Mesenchymal stem cell (in vitro differentiated cells and primary cell): ENCODE data around the gene ZFYVE16.
"Not testable (repeated sequence)": the region's sequence is repeated elsewhere in the genome, so short reads cannot be mapped to it uniquely, and the experiment has no call there.

ENCODE experiments used
- DNase-seq: peaks from one replicate; pipeline ENCODE4 v3.0.0-alpha.2; 2013
- H2AFZ ChIP-seq: one replicate; pipeline ENCODE4 v1.6.1; 2013; ENCODE audit warnings: low read depth, mild to moderate bottlenecking, control low read depth, inconsistent platforms, low read length, moderate library complexity
- H2AK5ac ChIP-seq: 2 replicates; pipeline ENCODE4 v1.6.1; 2013; ENCODE audit warnings: low read length, moderate library complexity, mild to moderate bottlenecking, inconsistent platforms; ENCODE audit not compliant: severe bottlenecking
- H2BK120ac ChIP-seq: one replicate; pipeline ENCODE4 v1.6.1; 2013; ENCODE audit warnings: low read depth, mild to moderate bottlenecking, inconsistent platforms, low read length, moderate library complexity
- H2BK12ac ChIP-seq, 2 experiments: one replicate each; pipeline ENCODE4 v1.6.1; 2013; ENCODE audit warnings: inconsistent platforms in 2 of 2, low read length in 2 of 2, mild to moderate bottlenecking in 2 of 2, moderate library complexity in 2 of 2, control low read depth in 1 of 2
- H2BK15ac ChIP-seq: one replicate; pipeline ENCODE4 v1.6.1; 2013; ENCODE audit warnings: mild to moderate bottlenecking, low read depth, inconsistent platforms; ENCODE audit not compliant: poor library complexity, severe bottlenecking
- H2BK5ac ChIP-seq: 2 replicates; pipeline ENCODE4 v1.6.1; 2013; ENCODE audit warnings: low read depth, mild to moderate bottlenecking, low read length, control low read depth, inconsistent platforms; ENCODE audit not compliant: poor library complexity, severe bottlenecking
- H3K14ac ChIP-seq, 2 experiments: one replicate each; pipeline ENCODE4 v1.6.1; 2013; ENCODE audit warnings: inconsistent platforms in 2 of 2, low read length in 2 of 2, control low read depth in 1 of 2, mild to moderate bottlenecking in 1 of 2, moderate library complexity in 1 of 2
- H3K18ac ChIP-seq, 2 experiments: one replicate each; pipeline ENCODE4 v1.6.1; 2013; ENCODE audit warnings: inconsistent platforms in 2 of 2, low read length in 2 of 2, control low read depth in 1 of 2, low read depth in 1 of 2, mild to moderate bottlenecking in 1 of 2
- H3K23ac ChIP-seq, 2 experiments: one replicate each; pipeline ENCODE4 v1.6.1; 2013; ENCODE audit warnings: inconsistent platforms in 2 of 2, low read length in 2 of 2, mild to moderate bottlenecking in 2 of 2, moderate library complexity in 2 of 2, control low read depth in 1 of 2
- H3K27ac ChIP-seq: 2 replicates; pipeline ENCODE4 v1.5.1; 2013; ENCODE audit warnings: mild to moderate bottlenecking, moderate library complexity, low read length, control low read depth, inconsistent platforms; ENCODE audit not compliant: poor library complexity, severe bottlenecking
- H3K27me3 ChIP-seq, 2 experiments: 2 replicates each; pipeline versions ENCODE4 v1.6.1 to v1.7.0; 2013; ENCODE audit warnings: low read length in 2 of 2, mild to moderate bottlenecking in 2 of 2, moderate library complexity in 2 of 2, control low read depth in 1 of 2, inconsistent platforms in 1 of 2; ENCODE audit not compliant: control insufficient read depth in 1 of 2, insufficient read depth in 1 of 2
- H3K36me3 ChIP-seq, 2 experiments: 2 replicates each; pipeline versions ENCODE4 v1.6.1 to v1.7.0; 2013; ENCODE audit warnings: low read length in 2 of 2, control low read depth in 1 of 2, inconsistent platforms in 1 of 2, low read depth in 1 of 2, mild to moderate bottlenecking in 1 of 2; ENCODE audit not compliant: insufficient read depth in 2 of 2, control insufficient read depth in 1 of 2
- H3K4ac ChIP-seq, 2 experiments: one replicate each; pipeline ENCODE4 v1.6.1; 2013; ENCODE audit warnings: inconsistent platforms in 2 of 2, low read length in 2 of 2, mild to moderate bottlenecking in 2 of 2, moderate library complexity in 2 of 2, control low read depth in 1 of 2, low read depth in 1 of 2
- H3K4me1 ChIP-seq: 2 replicates; pipeline ENCODE4 v1.6.1; 2013; ENCODE audit warnings: low read depth, low read length, control low read depth; ENCODE audit not compliant: control insufficient read depth, insufficient read depth
- H3K4me2 ChIP-seq: 2 replicates; pipeline ENCODE4 v1.6.1; 2013; ENCODE audit warnings: low read length, mild to moderate bottlenecking, inconsistent platforms; ENCODE audit not compliant: poor library complexity, severe bottlenecking
- H3K4me3 ChIP-seq, 2 experiments: 2 replicates each; pipeline versions ENCODE4 v1.5.1 to v1.7.0; 2013; ENCODE audit warnings: low read length in 2 of 2, mild to moderate bottlenecking in 2 of 2, control low read depth in 1 of 2, low read depth in 1 of 2; ENCODE audit not compliant: insufficient read depth in 1 of 2
- H3K79me1 ChIP-seq: replicated peaks from 2 replicates; pipeline ENCODE4 v1.6.1; 2013; ENCODE audit warnings: mild to moderate bottlenecking, control low read depth, low read length, inconsistent platforms; ENCODE audit not compliant: poor library complexity, severe bottlenecking
- H3K9ac ChIP-seq: 2 replicates; pipeline ENCODE4 v1.7.0; 2013; ENCODE audit warnings: mild to moderate bottlenecking, low read length, moderate library complexity
- H3K9me3 ChIP-seq: 2 replicates; pipeline ENCODE4 v1.7.0; 2013; ENCODE audit warnings: mild to moderate bottlenecking, low read length; ENCODE audit not compliant: control insufficient read depth
- H4K8ac ChIP-seq: one replicate; pipeline ENCODE4 v1.6.1; 2013; ENCODE audit warnings: inconsistent platforms, mild to moderate bottlenecking, low read length, moderate library complexity
- H4K91ac ChIP-seq: one replicate; pipeline ENCODE4 v1.6.1; 2013; ENCODE audit warnings: mild to moderate bottlenecking, low read length, inconsistent platforms
- WGBS: methylation state at CpG from one replicate; pipeline ENCODE4 v1.1.7; 2013; ENCODE audit warnings: mixed read lengths; 5-methylcytosine and 5-hydroxymethylcytosine counted together

Gene ZFYVE16

GRCh38 chr5:80424365-80424764 lies 16.5 kb downstream of the ZFYVE16 start:
- H3K27me3 ChIP-seq, H2AK5ac ChIP-seq, H4K91ac ChIP-seq, H2BK12ac ChIP-seq, H3K27ac ChIP-seq, H3K23ac ChIP-seq, H3K4me2 ChIP-seq, H2BK5ac ChIP-seq, H4K8ac ChIP-seq, H3K9me3 ChIP-seq, H3K4me1 ChIP-seq, H2BK15ac ChIP-seq, DNase-seq, H2AFZ ChIP-seq, H2BK120ac ChIP-seq, H3K9ac ChIP-seq, H3K4me3 ChIP-seq, H3K18ac ChIP-seq, H3K36me3 ChIP-seq, H3K14ac ChIP-seq, H3K4ac ChIP-seq: not testable (repeated sequence)
- H3K79me1 ChIP-seq, result peaks cover 12% of the 10 kb centered on the region
- 98% methylated on average over 3 of the region's 3 CpGs for WGBS

DNA sequence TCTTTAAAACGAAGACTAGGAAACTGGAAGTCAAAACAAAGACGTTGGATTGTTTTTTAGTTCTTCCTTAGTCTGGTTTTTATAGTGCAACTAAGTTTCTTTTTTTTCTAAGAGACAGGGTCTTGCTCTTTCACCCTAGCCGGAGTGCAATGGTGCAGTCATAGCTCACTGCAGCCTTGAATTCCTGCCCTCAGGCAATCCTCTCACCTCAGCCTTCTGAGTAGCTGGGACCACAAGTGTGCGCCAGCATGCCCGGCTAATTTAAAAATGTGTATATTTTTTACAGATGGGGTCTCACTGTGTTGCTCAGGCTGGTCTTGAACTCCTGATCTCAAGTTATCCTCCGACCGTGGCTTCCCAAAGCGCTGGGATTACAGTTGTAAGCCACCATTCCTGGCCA lies 27.6 kb downstream of the ZFYVE16 start:
- Histone ChIP-seq H3K27ac (no peak overlapping the region), H3K9me3 (no peaks in the 10 kb centered on the region), H3K23ac (no peak overlapping the region), H3K18ac (no peak overlapping the region), H4K8ac (no peak overlapping the region), H3K36me3 (peaks cover 3 to 53% of the 10 kb centered on the region in 2 experiments), H3K9ac (no peak overlapping the region), H2BK5ac (no peak overlapping the region), H3K4ac (no peak overlapping the region), H2AK5ac (no peak overlapping the region), H3K4me1 (peaks cover 3% of the 10 kb centered on the region), H3K14ac (no peak overlapping the region), H2BK120ac (no peak overlapping the region), H3K4me3 (no peak overlapping the region), H3K27me3 (no peaks in the 10 kb centered on the region), H2AFZ (no peak overlapping the region), H2BK15ac (no peak overlapping the region), H2BK12ac (no peak overlapping the region), H3K79me1 (peaks cover 4% of the 10 kb centered on the region), H3K4me2 (no peak overlapping the region), H4K91ac (no peak overlapping the region)
- no peak for DNase-seq
- WGBS, result 100% methylated on average over 6 of the region's 8 CpGs

DNA sequence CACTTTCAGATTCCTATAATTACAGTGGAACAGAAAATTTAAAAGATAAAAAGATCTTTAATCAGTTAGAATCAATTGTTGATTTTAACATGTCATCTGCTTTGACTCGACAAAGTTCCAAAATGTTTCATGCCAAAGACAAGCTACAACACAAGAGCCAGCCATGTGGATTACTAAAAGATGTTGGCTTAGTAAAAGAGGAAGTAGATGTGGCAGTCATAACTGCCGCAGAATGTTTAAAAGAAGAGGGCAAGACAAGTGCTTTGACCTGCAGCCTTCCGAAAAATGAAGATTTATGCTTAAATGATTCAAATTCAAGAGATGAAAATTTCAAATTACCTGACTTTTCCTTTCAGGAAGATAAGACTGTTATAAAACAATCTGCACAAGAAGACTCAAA lies 29.5 kb downstream of the ZFYVE16 start:
- Histone ChIP-seq H3K23ac (no peak overlapping the region), H3K27ac (no peak overlapping the region), H3K4ac (no peak overlapping the region), H3K27me3 (no peaks in the 10 kb centered on the region), H3K14ac (no peak overlapping the region), H2BK12ac (no peak overlapping the region), H3K36me3 (peaks cover 3 to 71% of the 10 kb centered on the region in 2 experiments), H2BK120ac (no peak overlapping the region), H3K4me1 (peaks cover 3% of the 10 kb centered on the region), H2BK15ac (no peak overlapping the region), H3K4me2 (no peak overlapping the region), H3K9ac (no peak overlapping the region), H2AFZ (no peak overlapping the region), H2BK5ac (no peak overlapping the region), H3K18ac (no peak overlapping the region), H4K91ac (no peak overlapping the region), H3K9me3 (no peaks in the 10 kb centered on the region), H4K8ac (no peak overlapping the region), H3K4me3 (no peak overlapping the region), H3K79me1 (peaks cover 11% of the 10 kb centered on the region), H2AK5ac (no peak overlapping the region)
- 100% methylated on average over 2 of the region's 3 CpGs for WGBS
- DNase-seq, result no peak

DNA sequence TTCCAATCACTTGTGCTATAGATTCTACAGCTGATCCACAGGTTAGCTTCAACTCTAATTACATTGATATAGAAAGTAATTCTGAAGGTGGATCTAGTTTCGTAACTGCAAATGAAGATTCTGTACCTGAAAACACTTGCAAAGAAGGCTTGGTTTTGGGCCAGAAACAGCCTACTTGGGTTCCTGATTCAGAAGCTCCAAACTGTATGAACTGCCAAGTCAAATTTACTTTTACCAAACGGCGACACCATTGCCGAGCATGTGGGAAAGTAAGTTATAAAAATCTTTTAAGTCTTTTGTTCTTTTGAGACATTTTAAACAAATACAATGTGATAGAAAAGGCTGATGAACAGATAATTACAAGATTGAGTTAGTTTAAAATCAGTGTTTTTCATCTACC lies 30.9 kb downstream of the ZFYVE16 start:
- no peak overlapping the region for H3K14ac ChIP-seq
- 100% methylated on average over 1 of the region's 4 CpGs for WGBS
- H3K18ac ChIP-seq, result no peak overlapping the region
- peaks cover 3% of the 10 kb centered on the region for H3K4me1 ChIP-seq
- H3K9me3 ChIP-seq, result no peaks in the 10 kb centered on the region
- H2BK120ac ChIP-seq, result no peak overlapping the region
- H3K4me2 ChIP-seq, result no peak overlapping the region
- H4K8ac ChIP-seq, result no peak overlapping the region
- H3K27me3 ChIP-seq, result no peaks in the 10 kb centered on the region
- no peak overlapping the region for H3K9ac ChIP-seq
- H3K23ac ChIP-seq, result no peak overlapping the region
- H3K4me3 ChIP-seq, result no peak overlapping the region
- no peak overlapping the region for H2BK5ac ChIP-seq
- peaks cover 16% of the 10 kb centered on the region for H3K79me1 ChIP-seq
- no peak overlapping the region for H3K27ac ChIP-seq
- H2AFZ ChIP-seq, result no peak overlapping the region
- no peak overlapping the region for H2BK12ac ChIP-seq
- H2AK5ac ChIP-seq, result no peak overlapping the region
- H3K4ac ChIP-seq, result no peak overlapping the region
- peaks cover 7 to 85% of the 10 kb centered on the region in 2 experiments for H3K36me3 ChIP-seq
- DNase-seq, result no peak
- no peak overlapping the region for H4K91ac ChIP-seq
- no peak overlapping the region for H2BK15ac ChIP-seq
